Measurements from ENCODE around the gene MEIG1.

DNA sequence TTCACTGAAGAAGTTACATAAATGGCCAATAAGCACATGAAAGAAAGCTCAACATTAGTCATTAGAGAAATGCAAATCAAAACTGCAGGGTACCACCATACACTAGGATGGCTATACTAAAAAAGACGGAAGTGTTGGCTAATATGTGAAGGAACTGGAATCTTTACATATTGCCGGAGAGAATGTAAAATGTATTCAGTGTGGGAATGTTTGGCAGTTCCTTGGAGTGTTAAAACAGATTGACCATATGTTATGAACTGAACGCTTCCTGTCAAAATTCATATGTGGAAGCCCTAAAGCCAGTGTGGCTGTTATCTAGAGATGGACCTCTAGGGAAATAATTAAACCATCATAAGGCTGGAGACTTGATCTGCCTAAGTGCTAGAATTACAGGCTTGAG lies 47.4 kb upstream of the MEIG1 start:
- TF ChIP-seq, protein P1, sequence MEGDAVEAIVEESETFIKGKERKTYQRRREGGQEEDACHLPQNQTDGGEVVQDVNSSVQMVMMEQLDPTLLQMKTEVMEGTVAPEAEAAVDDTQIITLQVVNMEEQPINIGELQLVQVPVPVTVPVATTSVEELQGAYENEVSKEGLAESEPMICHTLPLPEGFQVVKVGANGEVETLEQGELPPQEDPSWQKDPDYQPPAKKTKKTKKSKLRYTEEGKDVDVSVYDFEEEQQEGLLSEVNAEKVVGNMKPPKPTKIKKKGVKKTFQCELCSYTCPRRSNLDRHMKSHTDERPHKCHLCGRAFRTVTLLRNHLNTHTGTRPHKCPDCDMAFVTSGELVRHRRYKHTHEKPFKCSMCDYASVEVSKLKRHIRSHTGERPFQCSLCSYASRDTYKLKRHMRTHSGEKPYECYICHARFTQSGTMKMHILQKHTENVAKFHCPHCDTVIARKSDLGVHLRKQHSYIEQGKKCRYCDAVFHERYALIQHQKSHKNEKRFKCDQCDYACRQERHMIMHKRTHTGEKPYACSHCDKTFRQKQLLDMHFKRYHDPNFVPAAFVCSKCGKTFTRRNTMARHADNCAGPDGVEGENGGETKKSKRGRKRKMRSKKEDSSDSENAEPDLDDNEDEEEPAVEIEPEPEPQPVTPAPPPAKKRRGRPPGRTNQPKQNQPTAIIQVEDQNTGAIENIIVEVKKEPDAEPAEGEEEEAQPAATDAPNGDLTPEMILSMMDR (IDR thresholded peaks at IDR 0.05): no peak
- TF ChIP-seq EP300 (IDR thresholded peaks at IDR 0.05): no peak
- no peak for TF ChIP-seq POLR2A (IDR thresholded peaks at IDR 0.05)
